ENCODE results near the gene RAB7B.

RAB7B gene

GRCh38 chr1:206032380-206033140 lies 29.4 kb upstream of the RAB7B start:
- Mint-ChIP-seq H3K9me3 (no peaks in the 10 kb centered on the region), H3K27ac (no peak overlapping the region), H3K27me3 (peaks cover 4% of the 10 kb centered on the region), H3K36me3 (no peaks in the 10 kb centered on the region), H3K4me1 (peaks cover 6% of the 10 kb centered on the region), H3K4me3 (no peak overlapping the region)

GRCh38 chr1:206030714-206031113 lies 27.5 kb upstream of the RAB7B start:
- Mint-ChIP-seq H3K4me3 (no peak overlapping the region), H3K9me3 (no peaks in the 10 kb centered on the region), H3K36me3 (no peaks in the 10 kb centered on the region), H3K27ac (no peak overlapping the region), H3K27me3 (peaks cover 4% of the 10 kb centered on the region), H3K4me1 (peaks cover 6% of the 10 kb centered on the region)

GRCh38 chr1:206030191-206030590 lies 27.0 kb upstream of the RAB7B start:
- Mint-ChIP-seq H3K27me3 (peaks cover 4% of the 10 kb centered on the region), H3K36me3 (no peaks in the 10 kb centered on the region), H3K9me3 (no peaks in the 10 kb centered on the region), H3K4me3 (no peak overlapping the region), H3K4me1 (peaks cover 5% of the 10 kb centered on the region), H3K27ac (no peak overlapping the region)

- no peaks in the 10 kb centered on the region for H3K4me1 Mint-ChIP-seq
Measured at GRCh38 chr1:206029484-206029883, 26.3 kb upstream of the RAB7B start.

GRCh38 chr1:206025283-206025820 lies 22.2 kb upstream of the RAB7B start:
- no peaks in the 10 kb centered on the region for H3K4me1 Mint-ChIP-seq
- H3K36me3 Mint-ChIP-seq, result no peaks in the 10 kb centered on the region
- H3K27me3 Mint-ChIP-seq, result peaks cover 2% of the 10 kb centered on the region
- H3K9me3 Mint-ChIP-seq, result no peaks in the 10 kb centered on the region
- no peak overlapping the region for H3K27ac Mint-ChIP-seq
- no peak overlapping the region for H3K4me3 Mint-ChIP-seq

More at GRCh38 chr1:206029484-206029883, 26.3 kb upstream of the RAB7B start:
- Mint-ChIP-seq H3K27ac (no peak overlapping the region), H3K9me3 (no peaks in the 10 kb centered on the region), H3K27me3 (peaks cover 4% of the 10 kb centered on the region), H3K36me3 (no peaks in the 10 kb centered on the region), H3K4me3 (no peak overlapping the region)

GRCh38 chr1:206023695-206024094 lies 20.5 kb upstream of the RAB7B start, which contains the start of gene CTSE:
Gene CTSE (minus strand): TSS chr1:206023895. CDS start chr1:206023791, 104 bp downstream.
- no peaks in the 10 kb centered on the region for H3K4me1 Mint-ChIP-seq
- H3K36me3 Mint-ChIP-seq, result no peaks in the 10 kb centered on the region
- no peak within 1 kb of the TSS for H3K4me3 Mint-ChIP-seq
- H3K27ac Mint-ChIP-seq, result no peak within 1 kb of the TSS
- peaks cover under 1% of the 10 kb centered on the region for H3K27me3 Mint-ChIP-seq
- H3K9me3 Mint-ChIP-seq, result no peaks in the 10 kb centered on the region

- no peaks in the 10 kb centered on the region for H3K4me1 Mint-ChIP-seq
- no peaks in the 10 kb centered on the region for H3K27me3 Mint-ChIP-seq
- H3K4me3 Mint-ChIP-seq, result no peak overlapping the region
- H3K9me3 Mint-ChIP-seq, result no peaks in the 10 kb centered on the region
- no peaks in the 10 kb centered on the region for H3K36me3 Mint-ChIP-seq
- H3K27ac Mint-ChIP-seq, result no peak overlapping the region
Measured at GRCh38 chr1:206022766-206023165, 19.6 kb upstream of the RAB7B start.

- H3K27ac Mint-ChIP-seq, result no peak overlapping the region
- no peaks in the 10 kb centered on the region for H3K9me3 Mint-ChIP-seq
- no peak overlapping the region for H3K4me3 Mint-ChIP-seq
- no peaks in the 10 kb centered on the region for H3K36me3 Mint-ChIP-seq
- no peaks in the 10 kb centered on the region for H3K4me1 Mint-ChIP-seq
- no peaks in the 10 kb centered on the region for H3K27me3 Mint-ChIP-seq
Measured at GRCh38 chr1:206021626-206022365, 18.6 kb upstream of the RAB7B start.

GRCh38 chr1:206021008-206021625 lies 17.9 kb upstream of the RAB7B start:
- Mint-ChIP-seq H3K4me3 (no peak overlapping the region), H3K27ac (no peak overlapping the region), H3K9me3 (no peaks in the 10 kb centered on the region), H3K36me3 (no peaks in the 10 kb centered on the region), H3K4me1 (no peaks in the 10 kb centered on the region), H3K27me3 (no peaks in the 10 kb centered on the region)

- H3K4me3 Mint-ChIP-seq, result no peak overlapping the region
- H3K36me3 Mint-ChIP-seq, result no peaks in the 10 kb centered on the region
- no peak overlapping the region for H3K27ac Mint-ChIP-seq
- no peaks in the 10 kb centered on the region for H3K4me1 Mint-ChIP-seq
- no peaks in the 10 kb centered on the region for H3K27me3 Mint-ChIP-seq
- no peaks in the 10 kb centered on the region for H3K9me3 Mint-ChIP-seq
Measured at GRCh38 chr1:206020393-206021007, 17.3 kb upstream of the RAB7B start.

GRCh38 chr1:206015071-206015470 lies 11.9 kb upstream of the RAB7B start:
- no peak overlapping the region for H3K27ac Mint-ChIP-seq
- H3K27me3 Mint-ChIP-seq, result no peaks in the 10 kb centered on the region
- no peak overlapping the region for H3K4me3 Mint-ChIP-seq
- H3K9me3 Mint-ChIP-seq, result no peaks in the 10 kb centered on the region
- peaks cover 23% of the 10 kb centered on the region for H3K4me1 Mint-ChIP-seq
- H3K36me3 Mint-ChIP-seq, result no peaks in the 10 kb centered on the region

GRCh38 chr1:206014601-206015000 lies 11.4 kb upstream of the RAB7B start:
- Mint-ChIP-seq H3K27me3 (no peaks in the 10 kb centered on the region), H3K4me1 (peaks cover 23% of the 10 kb centered on the region), H3K27ac (no peak overlapping the region), H3K9me3 (no peaks in the 10 kb centered on the region), H3K4me3 (no peak overlapping the region), H3K36me3 (no peaks in the 10 kb centered on the region)

- Mint-ChIP-seq H3K27ac (no peak overlapping the region), H3K4me3 (no peak overlapping the region), H3K36me3 (no peaks in the 10 kb centered on the region), H3K9me3 (no peaks in the 10 kb centered on the region), H3K27me3 (no peaks in the 10 kb centered on the region), H3K4me1 (peaks cover 23% of the 10 kb centered on the region)
Measured at GRCh38 chr1:206013026-206013795, 10.0 kb upstream of the RAB7B start.

- H3K4me3 Mint-ChIP-seq, result peak overlapping the region; percentile 15
- no peaks in the 10 kb centered on the region for H3K27me3 Mint-ChIP-seq
- no peaks in the 10 kb centered on the region for H3K9me3 Mint-ChIP-seq
- peaks cover 23% of the 10 kb centered on the region for H3K4me1 Mint-ChIP-seq
- H3K27ac Mint-ChIP-seq, result no peak overlapping the region
- no peaks in the 10 kb centered on the region for H3K36me3 Mint-ChIP-seq
Measured at GRCh38 chr1:206012086-206012859, 9.1 kb upstream of the RAB7B start.

All from activated naive CD4-positive, alpha-beta T cell treated with anti-CD3 and anti-CD28 coated beads, Interleukin-2, amount 50 U/mL, for 24 hours (primary cell).